B cell (primary cell): ENCODE data around the gene EYA4.

ENCODE experiments used
- EZH2 ChIP-seq: IDR thresholded peaks from 2 replicates; pipeline ENCODE4 v1.6.1; 2012; ENCODE audit warnings: borderline replicate concordance, low read depth, mild to moderate bottlenecking, moderate library complexity, low read length; ENCODE audit not compliant: insufficient read depth, poor library complexity, severe bottlenecking
- TF ChIP-seq, protein P1 (sequence below): fragments of 200-600 bp; IDR thresholded peaks from one replicate; pipeline ENCODE4 v1.8.0; 2022; ENCODE audit warnings: antibody characterized with exemption, mild to moderate bottlenecking

DNA sequence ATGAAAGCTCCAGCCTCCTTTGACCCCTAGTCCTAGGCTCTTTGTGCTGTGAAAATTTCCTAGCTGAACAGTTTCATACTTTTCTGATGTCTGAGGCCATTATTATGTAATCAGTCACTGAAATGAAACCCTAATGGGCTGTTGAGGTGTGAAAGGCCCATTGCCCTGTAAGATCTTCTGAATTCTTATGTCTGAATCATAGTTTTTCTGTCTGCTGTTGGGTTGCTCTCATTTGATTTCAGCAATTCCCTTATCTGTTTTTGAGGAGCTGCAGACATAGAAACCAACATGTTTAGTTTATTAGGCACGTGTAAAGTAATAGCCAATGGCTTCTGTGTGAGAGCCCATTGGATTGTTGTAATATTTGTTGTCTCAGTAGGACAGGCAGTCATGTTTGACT is 118.1 kb downstream of the EYA4 start:
- TF ChIP-seq, protein P1, sequence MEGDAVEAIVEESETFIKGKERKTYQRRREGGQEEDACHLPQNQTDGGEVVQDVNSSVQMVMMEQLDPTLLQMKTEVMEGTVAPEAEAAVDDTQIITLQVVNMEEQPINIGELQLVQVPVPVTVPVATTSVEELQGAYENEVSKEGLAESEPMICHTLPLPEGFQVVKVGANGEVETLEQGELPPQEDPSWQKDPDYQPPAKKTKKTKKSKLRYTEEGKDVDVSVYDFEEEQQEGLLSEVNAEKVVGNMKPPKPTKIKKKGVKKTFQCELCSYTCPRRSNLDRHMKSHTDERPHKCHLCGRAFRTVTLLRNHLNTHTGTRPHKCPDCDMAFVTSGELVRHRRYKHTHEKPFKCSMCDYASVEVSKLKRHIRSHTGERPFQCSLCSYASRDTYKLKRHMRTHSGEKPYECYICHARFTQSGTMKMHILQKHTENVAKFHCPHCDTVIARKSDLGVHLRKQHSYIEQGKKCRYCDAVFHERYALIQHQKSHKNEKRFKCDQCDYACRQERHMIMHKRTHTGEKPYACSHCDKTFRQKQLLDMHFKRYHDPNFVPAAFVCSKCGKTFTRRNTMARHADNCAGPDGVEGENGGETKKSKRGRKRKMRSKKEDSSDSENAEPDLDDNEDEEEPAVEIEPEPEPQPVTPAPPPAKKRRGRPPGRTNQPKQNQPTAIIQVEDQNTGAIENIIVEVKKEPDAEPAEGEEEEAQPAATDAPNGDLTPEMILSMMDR, result no peak
- no peak for TF ChIP-seq EZH2
